Lower leg skin (tissue), 4 donors: ENCODE results near the gene TLCD1. TPM values are rescaled to one million over a fixed set of nuclear protein-coding genes. Genes with fewer than 3 reads are reported as not detected.

Source experiments
- DNase-seq, 2 donors: peaks; one replicate each; pipeline ENCODE4 v3.0.0-alpha.2; 2019; ENCODE audit warnings: low spot score in 2 of 2
- H3K4me3 ChIP-seq: fragments of 200-600 bp; sonication (generic); 2 replicates; pipeline ENCODE4 v1.5.1; 2017; ENCODE audit warnings: mild to moderate bottlenecking, low read depth; ENCODE audit not compliant: poor library complexity, severe bottlenecking
- CTCF ChIP-seq, 3 donors: fragments of 450-650 bp; IDR thresholded peaks; one replicate each; pipeline ENCODE4 v1.5.1; 2016; ENCODE audit warnings: antibody characterized with exemption in 3 of 3, mild to moderate bottlenecking in 3 of 3, moderate library complexity in 2 of 3
- POLR2A ChIP-seq, 2 donors: fragments of 450-650 bp; IDR thresholded peaks; one replicate each; pipeline ENCODE4 v1.6.1; 2016 to 2017; ENCODE audit warnings: antibody characterized with exemption in 2 of 2, mild to moderate bottlenecking in 1 of 2, moderate library complexity in 1 of 2
- WGBS, 2 donors: methylation state at CpG; one replicate each; pipeline ENCODE4 v1.1.5; 2018; 5-methylcytosine and 5-hydroxymethylcytosine counted together
- intact Hi-C: fragments of 100-400 bp; cut with DNase I; formaldehyde crosslinking; loops from one replicate; pipeline ENCODE4 v1.15.0; 2023; ENCODE audit warnings: low total_unique reads
- total RNA-seq, 4 donors: library from RNA; depleted of rRNA; stranded (reverse); fragments of >200 nt; gene quantifications; one replicate each; pipeline ENCODE4 v1.1.0, GENCODE V29; 2016

Gene TLCD1
- total RNA-seq, 4 donors from 2014 or later, result 9.4 to 33.6 (median 23.5) TPM

GRCh38 chr17:28747801-28748750 is 22.0 kb upstream of the TLCD1 start:
- no peak overlapping the region for H3K4me3 ChIP-seq
- peak in 1 of 2 donors; percentile 84 for DNase-seq
- 87 to 91% methylated on average over 8 to 17 of the region's 18 CpGs for WGBS, 2 donors
- intact Hi-C loops, result no loop called here
- TF ChIP-seq POLR2A (IDR thresholded peaks at IDR 0.05), result no peak
- TF ChIP-seq CTCF (IDR thresholded peaks at IDR 0.05), result no peak

GRCh38 chr17:28747051-28747691 is 21.1 kb upstream of the TLCD1 start:
- DNase-seq, result no peak
- H3K4me3 ChIP-seq, result no peak overlapping the region
- 34 to 47% methylated on average over 4 to 7 of the region's 7 CpGs for WGBS, 2 donors
- intact Hi-C loops, result no loop called here
- TF ChIP-seq CTCF (IDR thresholded peaks at IDR 0.05) (no peak), POLR2A (IDR thresholded peaks at IDR 0.05) (no peak)

- no peak overlapping the region for H3K4me3 ChIP-seq
- intact Hi-C loops, result no loop called here
- no peak for DNase-seq
- TF ChIP-seq POLR2A (IDR thresholded peaks at IDR 0.05) (no peak), CTCF (IDR thresholded peaks at IDR 0.05) (no peak)
- 33 to 47% methylated on average over 5 of the region's 5 CpGs for whole genome bisulfite sequencing, 2 donors
Observed at GRCh38 chr17:28746611-28747050, 20.6 kb upstream of the TLCD1 start.

- DNase-seq, result no peak
- 58 to 75% methylated on average over 2 to 3 of the region's 4 CpGs for WGBS, 2 donors
- H3K4me3 ChIP-seq, result peak overlapping the region; percentile 1
- intact Hi-C loops, result no loop called here
- TF ChIP-seq POLR2A (IDR thresholded peaks at IDR 0.05), result no peak
- TF ChIP-seq CTCF (IDR thresholded peaks at IDR 0.05), result no peak
Observed at GRCh38 chr17:28745786-28746411, 19.9 kb upstream of the TLCD1 start.

GRCh38 chr17:28744972-28745785 is 19.1 kb upstream of the TLCD1 start:
- peak overlapping the region; percentile 32 for H3K4me3 ChIP-seq
- WGBS, 2 donors, result 4% methylated on average over 28 to 31 of the region's 31 CpGs
- intact Hi-C loops, result no loop called here
- DNase-seq, result no peak
- TF ChIP-seq POLR2A (IDR thresholded peaks at IDR 0.05), result no peak
- TF ChIP-seq CTCF (IDR thresholded peaks at IDR 0.05), result no peak
